Hepatocyte (in vitro differentiated cells): ENCODE results near the gene CYBA. TPM values are rescaled to one million over a fixed set of nuclear protein-coding genes. Genes with fewer than 3 reads are reported as not detected.
"Not testable (repeated sequence)": the region's sequence is repeated elsewhere in the genome, so short reads cannot be mapped to it uniquely, and the experiment has no call there.

Source experiments
- DNase-seq: peaks from one replicate; pipeline ENCODE4 v3.0.0-alpha.2; 2016; ENCODE audit warnings: low spot score
- H2AFZ ChIP-seq: fragments of 200-600 bp; sonication (generic); 2 replicates; pipeline ENCODE4 v1.6.0; 2016; ENCODE audit warnings: antibody characterized with exemption, mild to moderate bottlenecking
- H3K27ac ChIP-seq: fragments of 200-600 bp; sonication (generic); 2 replicates; pipeline ENCODE4 v1.5.1; 2016; ENCODE audit warnings: mild to moderate bottlenecking
- H3K27me3 ChIP-seq: fragments of 200-600 bp; sonication (generic); 2 replicates; pipeline ENCODE4 v1.6.1; 2016
- H3K36me3 ChIP-seq: fragments of 200-600 bp; sonication (generic); replicated peaks from 2 replicates; pipeline ENCODE4 v1.5.1; 2016; ENCODE audit warnings: low read depth; ENCODE audit not compliant: insufficient read depth
- H3K4me1 ChIP-seq: fragments of 200-600 bp; sonication (generic); 2 replicates; pipeline ENCODE4 v1.5.1; 2016; ENCODE audit warnings: mild to moderate bottlenecking, moderate library complexity; ENCODE audit not compliant: insufficient read depth
- H3K4me2 ChIP-seq: fragments of 200-600 bp; sonication (generic); 2 replicates; pipeline ENCODE4 v1.6.0; 2016
- H3K4me3 ChIP-seq: fragments of 200-600 bp; sonication (generic); 2 replicates; pipeline ENCODE4 v1.5.1; 2016; ENCODE audit warnings: mild to moderate bottlenecking
- H3K79me2 ChIP-seq: fragments of 200-600 bp; sonication (generic); 2 replicates; pipeline ENCODE4 v1.6.0; 2017; ENCODE audit warnings: mild to moderate bottlenecking
- H3K9me2 ChIP-seq: fragments of 200-600 bp; sonication (generic); replicated peaks from 2 replicates; pipeline ENCODE4 v1.6.0; 2017; ENCODE audit warnings: mild to moderate bottlenecking; ENCODE audit not compliant: insufficient read depth
- H3K9me3 ChIP-seq: fragments of 200-600 bp; sonication (generic); 2 replicates; pipeline ENCODE4 v1.5.1; 2016; ENCODE audit warnings: low read depth, mild to moderate bottlenecking
- H4K20me1 ChIP-seq: fragments of 200-600 bp; sonication (generic); 2 replicates; pipeline ENCODE4 v1.6.0; 2016; ENCODE audit warnings: mild to moderate bottlenecking; ENCODE audit not compliant: insufficient read depth, poor library complexity, severe bottlenecking
- EZH2 ChIP-seq: fragments of 200-600 bp; sonication (generic); IDR thresholded peaks from 2 replicates; pipeline ENCODE4 v1.6.1; 2016; ENCODE audit warnings: antibody characterized with exemption, mild to moderate bottlenecking, borderline replicate concordance
- EZH2phosphoT487 ChIP-seq: fragments of 200-600 bp; sonication (generic); IDR thresholded peaks from one replicate; pipeline ENCODE4 v1.6.1; 2018; ENCODE audit warnings: antibody characterized with exemption, mild to moderate bottlenecking, low read depth, moderate library complexity; ENCODE audit not compliant: unreplicated experiment, severe bottlenecking
- WGBS: methylation state at CpG from one replicate; pipeline ENCODE4 v1.1.6; 2016; ENCODE audit warnings: low lambda C conversion rate; ENCODE audit errors: missing lambda C conversion rate; 5-methylcytosine and 5-hydroxymethylcytosine counted together
- polyA plus RNA-seq: library from polyadenylated mRNA; unstranded; fragments of >200 nt; fragmentation: Nextera tagmentation; extraction: Ambion mirVana; gene quantifications from 2 replicates; pipeline ENCODE4 v1.2.1, GENCODE V29; 2016
- total RNA-seq: library from RNA; depleted of rRNA; stranded (reverse); fragments of >200 nt; gene quantifications from 2 replicates; pipeline ENCODE4 v1.2.3, GENCODE V29; 2014
- TF ChIP-seq, protein P1 (sequence below): fragments of 200-600 bp; sonication (generic); IDR thresholded peaks from 2 replicates; pipeline ENCODE4 v1.5.1; 2016; ENCODE audit warnings: antibody characterized with exemption, mild to moderate bottlenecking; ENCODE audit not compliant: poor library complexity

Gene CYBA
- total and polyA plus RNA-seq, 2 experiments from 2014 or later = 196 to 419 TPM

DNA sequence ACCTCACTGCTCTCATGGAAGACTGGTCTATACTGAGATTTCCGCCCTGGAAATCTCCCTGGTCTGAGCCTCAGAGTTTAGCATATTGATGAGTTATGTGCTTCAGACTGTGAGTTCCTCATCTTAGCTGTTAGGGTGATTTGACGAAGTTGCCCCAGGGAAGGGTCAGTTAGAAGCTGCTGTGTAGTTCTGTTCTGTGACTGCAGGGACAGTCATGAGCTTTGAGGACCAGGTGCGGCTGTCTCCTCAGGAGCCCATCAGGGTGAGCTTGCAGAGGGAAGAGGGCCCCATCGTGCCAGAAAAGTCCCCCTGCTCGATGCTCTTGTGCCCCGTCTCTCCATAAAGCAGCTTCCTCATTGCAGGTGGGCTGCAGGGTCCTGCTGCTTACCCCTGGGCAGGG lies 40.8 kb downstream of the CYBA start:
- TF ChIP-seq, protein P1, sequence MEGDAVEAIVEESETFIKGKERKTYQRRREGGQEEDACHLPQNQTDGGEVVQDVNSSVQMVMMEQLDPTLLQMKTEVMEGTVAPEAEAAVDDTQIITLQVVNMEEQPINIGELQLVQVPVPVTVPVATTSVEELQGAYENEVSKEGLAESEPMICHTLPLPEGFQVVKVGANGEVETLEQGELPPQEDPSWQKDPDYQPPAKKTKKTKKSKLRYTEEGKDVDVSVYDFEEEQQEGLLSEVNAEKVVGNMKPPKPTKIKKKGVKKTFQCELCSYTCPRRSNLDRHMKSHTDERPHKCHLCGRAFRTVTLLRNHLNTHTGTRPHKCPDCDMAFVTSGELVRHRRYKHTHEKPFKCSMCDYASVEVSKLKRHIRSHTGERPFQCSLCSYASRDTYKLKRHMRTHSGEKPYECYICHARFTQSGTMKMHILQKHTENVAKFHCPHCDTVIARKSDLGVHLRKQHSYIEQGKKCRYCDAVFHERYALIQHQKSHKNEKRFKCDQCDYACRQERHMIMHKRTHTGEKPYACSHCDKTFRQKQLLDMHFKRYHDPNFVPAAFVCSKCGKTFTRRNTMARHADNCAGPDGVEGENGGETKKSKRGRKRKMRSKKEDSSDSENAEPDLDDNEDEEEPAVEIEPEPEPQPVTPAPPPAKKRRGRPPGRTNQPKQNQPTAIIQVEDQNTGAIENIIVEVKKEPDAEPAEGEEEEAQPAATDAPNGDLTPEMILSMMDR = no peak
- TF ChIP-seq EZH2 = no peak
- TF ChIP-seq EZH2phosphoT487 = no peak
- no peaks in the 10 kb centered on the region for H3K36me3 ChIP-seq
- DNase-seq = no peak
- no peak overlapping the region for H3K4me2 ChIP-seq
- H3K79me2 ChIP-seq = no peaks in the 10 kb centered on the region
- no peaks in the 10 kb centered on the region for H3K9me2 ChIP-seq
- H2AFZ ChIP-seq = no peak overlapping the region
- H3K4me1 ChIP-seq = no peaks in the 10 kb centered on the region
- peaks cover 2% of the 10 kb centered on the region for H4K20me1 ChIP-seq
- no peak overlapping the region for H3K27ac ChIP-seq
- H3K27me3 ChIP-seq = no peaks in the 10 kb centered on the region
- H3K4me3 ChIP-seq = no peak overlapping the region
- WGBS = 94% methylated on average over 6 of the region's 6 CpGs
- no peaks in the 10 kb centered on the region for H3K9me3 ChIP-seq

DNA sequence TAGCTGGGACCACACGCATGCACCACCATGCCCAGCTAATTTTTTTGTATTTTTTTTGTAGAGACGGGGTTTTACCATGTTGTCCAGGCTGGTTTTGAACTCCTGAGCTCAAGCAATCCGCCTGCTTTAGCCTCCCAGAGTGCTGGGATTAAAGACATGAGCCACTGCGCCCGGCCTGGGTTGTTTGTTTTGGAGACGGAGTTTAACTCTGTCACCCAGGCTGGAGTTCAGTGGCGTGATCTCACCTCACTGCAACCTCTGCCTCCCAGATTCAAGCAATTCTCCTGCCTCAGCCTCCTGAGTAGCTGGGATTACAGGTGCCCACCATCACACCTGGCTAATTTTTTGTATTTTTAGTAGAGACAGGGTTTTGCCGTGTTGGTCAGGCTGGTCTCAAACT lies 41.4 kb downstream of the CYBA start:
- not testable (repeated sequence) for H3K4me3 ChIP-seq, DNase-seq, H3K4me2 ChIP-seq, H3K4me1 ChIP-seq, H2AFZ ChIP-seq, H3K36me3 ChIP-seq, H3K9me2 ChIP-seq, H4K20me1 ChIP-seq, H3K79me2 ChIP-seq, H3K27ac ChIP-seq, H3K9me3 ChIP-seq, H3K27me3 ChIP-seq
- 90% methylated on average over 8 of the region's 8 CpGs for WGBS

DNA sequence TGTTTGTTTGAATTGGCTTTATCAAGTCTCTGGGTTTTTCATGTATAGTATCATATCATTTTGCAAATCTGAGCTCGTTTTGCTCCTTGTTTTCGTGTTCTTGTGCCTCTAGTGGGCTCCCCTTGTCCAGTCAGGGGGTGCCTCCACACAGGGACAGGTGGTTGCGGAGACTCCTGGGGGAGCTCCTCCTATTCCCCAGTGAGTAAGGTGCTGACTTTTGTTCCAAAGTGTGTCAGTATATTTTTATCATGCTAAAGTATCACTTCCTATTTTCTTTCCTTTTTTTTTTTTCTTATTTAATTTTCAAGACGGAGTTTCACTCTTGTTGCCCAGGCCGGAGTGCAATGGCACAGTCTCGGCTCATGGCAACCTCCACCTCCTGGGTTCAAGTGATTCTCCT lies 42.8 kb downstream of the CYBA start:
- Histone ChIP-seq H3K9me3 (no peaks in the 10 kb centered on the region), H3K9me2 (no peaks in the 10 kb centered on the region), H3K27ac (no peak overlapping the region), H3K4me2 (no peak overlapping the region), H3K4me1 (no peaks in the 10 kb centered on the region), H3K4me3 (no peak overlapping the region), H3K36me3 (no peaks in the 10 kb centered on the region), H2AFZ (no peak overlapping the region), H4K20me1 (no peaks in the 10 kb centered on the region), H3K79me2 (no peaks in the 10 kb centered on the region), H3K27me3 (no peaks in the 10 kb centered on the region)
- 99% methylated on average over 6 of the region's 6 CpGs for WGBS
- TF ChIP-seq EZH2phosphoT487 (no peak), EZH2 (no peak)
- DNase-seq = no peak

DNA sequence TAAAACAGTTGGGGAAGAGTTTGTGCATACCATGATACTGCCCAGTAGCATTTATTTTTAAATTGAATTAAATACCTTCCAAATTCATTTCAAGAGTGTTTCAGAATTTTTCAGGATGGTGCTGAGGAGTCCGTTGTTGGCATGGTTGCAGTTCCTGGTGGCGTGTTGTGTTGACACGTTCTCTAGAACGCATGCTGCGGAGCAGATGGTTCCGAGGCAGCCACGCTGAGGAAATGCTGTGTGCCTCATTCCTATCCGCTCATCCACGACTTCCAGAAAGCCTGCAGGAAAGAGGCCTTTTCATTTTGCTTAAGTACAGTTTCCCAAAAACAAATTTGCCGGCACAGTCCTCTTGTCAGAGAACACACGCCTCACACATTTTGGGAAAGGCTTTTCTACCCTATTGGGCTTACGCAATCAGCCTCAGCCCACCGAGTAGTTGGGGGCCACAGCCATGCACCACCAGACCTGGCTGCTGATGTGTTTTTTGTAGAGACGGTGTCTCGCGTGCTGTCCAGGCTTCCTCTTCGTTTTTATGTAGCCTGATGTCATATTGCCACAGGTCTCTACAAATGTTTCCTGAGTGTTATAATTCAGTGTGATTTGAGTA lies 44.6 kb downstream of the CYBA start:
- Histone ChIP-seq H3K4me3 (no peak overlapping the region), H3K9me2 (no peaks in the 10 kb centered on the region), H3K27ac (no peak overlapping the region), H4K20me1 (peaks cover 3% of the 10 kb centered on the region), H3K9me3 (no peaks in the 10 kb centered on the region), H3K79me2 (no peaks in the 10 kb centered on the region), H3K4me2 (no peak overlapping the region), H3K4me1 (no peaks in the 10 kb centered on the region), H3K36me3 (no peaks in the 10 kb centered on the region), H3K27me3 (no peaks in the 10 kb centered on the region), H2AFZ (no peak overlapping the region)
- TF ChIP-seq EZH2phosphoT487 = no peak
- TF ChIP-seq EZH2 = no peak
- TF ChIP-seq, protein P1 = no peak
- WGBS = 94% methylated on average over 17 of the region's 17 CpGs
- DNase-seq = no peak
